Panc1 (cell line): ENCODE data around the gene PRELID2. TPM values are rescaled to one million over a fixed set of nuclear protein-coding genes. Genes with fewer than 3 reads are reported as not detected.

Source experiments
- ATAC-seq: fragments of 200-7000 bp; cut with Tn5 transposase; 2 replicates; pipeline ENCODE4 v1.9.1; 2020; ENCODE audit warnings: mild to moderate bottlenecking, moderate library complexity
- BruUV-seq: library from RNA; stranded (reverse); fragments of 400-500 nt; replicated peaks from 2 replicates; lab custom pipeline; 2021; lab: Mats Ljungman, UMichigan
- CTCF ChIA-PET: fragments of 300-600 bp; sonication (Branson Sonifier 250); formaldehyde crosslinking; loops from one replicate; lab custom pipeline; 2022; ENCODE audit warnings: antibody characterized with exemption; lab: Charles Lee
- POLR2A ChIA-PET: fragments of 300-600 bp; sonication (Branson Sonifier 250); formaldehyde crosslinking; loops from one replicate; lab custom pipeline; 2022; ENCODE audit warnings: antibody characterized with exemption; lab: Charles Lee
- DNase-seq: peaks from one replicate; pipeline ENCODE4 v3.0.0-alpha.2; 2010; ENCODE audit warnings: low read depth, low spot score
- H3K27ac ChIP-seq: 2 replicates; pipeline ENCODE4 v1.5.1; 2011; ENCODE audit warnings: mild to moderate bottlenecking, low read length, inconsistent platforms
- H3K27me3 ChIP-seq: fragments of 200-500 bp; sonication (Bioruptor generic); 2 replicates; pipeline ENCODE4 v1.6.0; 2014; ENCODE audit warnings: low read length, inconsistent platforms; ENCODE audit not compliant: control insufficient read depth, insufficient read depth
- H3K36me3 ChIP-seq: fragments of 200-500 bp; sonication (Bioruptor generic); 2 replicates; pipeline ENCODE4 v1.5.1; 2014; ENCODE audit warnings: inconsistent platforms, mild to moderate bottlenecking, low read length, moderate library complexity; ENCODE audit not compliant: control insufficient read depth, insufficient read depth
- H3K4me1 ChIP-seq: 2 replicates; pipeline ENCODE4 v1.5.1; 2011; ENCODE audit warnings: inconsistent platforms, mild to moderate bottlenecking, low read length, moderate library complexity; ENCODE audit not compliant: control insufficient read depth, insufficient read depth
- H3K4me3 ChIP-seq, 2 experiments: 2 replicates each; pipeline ENCODE4 v1.5.1; 2011 to 2012; ENCODE audit warnings: low read depth in 2 of 2, low read length in 2 of 2, mild to moderate bottlenecking in 2 of 2, inconsistent platforms in 1 of 2, moderate library complexity in 1 of 2
- H3K9me3 ChIP-seq: fragments of 200-500 bp; sonication (Bioruptor generic); 2 replicates; pipeline ENCODE4 v1.5.1; 2014; ENCODE audit warnings: low read depth, mild to moderate bottlenecking, inconsistent platforms, low read length, moderate library complexity; ENCODE audit not compliant: control insufficient read depth, insufficient read depth
- CTCF ChIP-seq: fragments of 450-650 bp; IDR thresholded peaks from 2 replicates; pipeline ENCODE4 v1.5.1; 2017; ENCODE audit warnings: mild to moderate bottlenecking
- POLR2AphosphoS5 ChIP-seq: IDR thresholded peaks from 2 replicates; pipeline ENCODE4 v1.6.1; 2012; ENCODE audit warnings: mild to moderate bottlenecking, low read depth, low read length, moderate library complexity
- REST ChIP-seq, 2 experiments: IDR thresholded peaks; 2 replicates each; pipeline ENCODE4 v1.6.1; 2011 to 2012; ENCODE audit warnings: low read depth in 2 of 2, control low read depth in 1 of 2, low read length in 1 of 2, mild to moderate bottlenecking in 1 of 2, moderate library complexity in 1 of 2; ENCODE audit not compliant: insufficient read depth in 1 of 2
- SIN3A ChIP-seq: IDR thresholded peaks from 2 replicates; pipeline ENCODE4 v1.6.1; 2012; ENCODE audit warnings: low read depth, mild to moderate bottlenecking, low read length, moderate library complexity, borderline replicate concordance; ENCODE audit not compliant: insufficient read depth
- TCF7L2 ChIP-seq: IDR thresholded peaks from 2 replicates; pipeline ENCODE4 v1.6.1; 2011; ENCODE audit warnings: mild to moderate bottlenecking, low read depth, low read length, inconsistent platforms
- in situ Hi-C: cut with HindIII; loops from 2 replicates; pipeline ENCODE4 v1.10.0; 2016; ENCODE audit warnings: low sequenced_read_pairs, low pct_unique_long_range_greater_than_20kb
- intact Hi-C: fragments of 100-400 bp; cut with micrococcal nuclease; formaldehyde crosslinking; loops from one replicate; pipeline ENCODE4 v1.10.0; 2022; ENCODE audit not compliant: unreplicated experiment
- total RNA-seq: library from RNA; stranded (reverse); gene quantifications from one replicate; pipeline ENCODE4 v1.2.1, GENCODE V29; 2021; ENCODE audit not compliant: unreplicated experiment

Gene PRELID2
- total RNA-seq, 1 experiment from 2014 or later: 15.4 TPM

GRCh38 chr5:145750199-145750598 is 84.9 kb downstream of the PRELID2 start:
- Histone ChIP-seq H3K27me3 (no peaks in the 10 kb centered on the region), H3K4me1 (no peaks in the 10 kb centered on the region), H3K9me3 (no peaks in the 10 kb centered on the region), H3K36me3 (no peaks in the 10 kb centered on the region), H3K4me3 (no peak overlapping the region), H3K27ac (no peak overlapping the region)
- no TSS peak for BruUV-seq
- intact Hi-C loops (no loop called here), in situ Hi-C loops (no loop called here)
- TF ChIP-seq CTCF: no peak
- TF ChIP-seq SIN3A: no peak
- TF ChIP-seq POLR2AphosphoS5: no peak
- no peak for TF ChIP-seq TCF7L2
- TF ChIP-seq REST (IDR thresholded peaks at IDR 0.05; ENCODE audit: insufficient read depth in 1 of 2, low read depth in 2 of 2, low read length in 1 of 2): no peak
- ATAC-seq: no peak
- ChIA-PET POLR2A (no interaction called here), CTCF (no interaction called here)
- DNase-seq: no peak

- ChIA-PET POLR2A (no interaction called here), CTCF (interaction anchor here (0.6 kb wide), 1 partner anchor 710 kb away, joined by 5 read pairs; no protein-coding TSS in a partner anchor)
- TF ChIP-seq CTCF (no peak), REST (IDR thresholded peaks at IDR 0.05; ENCODE audit: insufficient read depth in 1 of 2, low read depth in 2 of 2, low read length in 1 of 2) (no peak), TCF7L2 (no peak), POLR2AphosphoS5 (no peak), SIN3A (no peak)
- no peaks in the 10 kb centered on the region for H3K27me3 ChIP-seq
- no peak overlapping the region for H3K4me3 ChIP-seq
- in situ Hi-C loops: no loop called here
- H3K27ac ChIP-seq: no peak overlapping the region
- ATAC-seq (peak; percentile 62), DNase-seq (no peak)
- no TSS peak for BruUV-seq
- H3K9me3 ChIP-seq: peaks cover 3% of the 10 kb centered on the region; the same call in 1 of the 2 replicates
- intact Hi-C loops: no loop called here
- H3K4me1 ChIP-seq: no peaks in the 10 kb centered on the region
- H3K36me3 ChIP-seq: no peaks in the 10 kb centered on the region
Measured at GRCh38 chr5:145743396-145744061, 91.6 kb downstream of the PRELID2 start.
